GM08714 (cell line): ENCODE data around the gene CRABP1.

ENCODE experiments used
- H3K4me3 ChIP-seq: fragments of 200-500 bp; sonication (Bioruptor generic); 2 replicates; pipeline ENCODE4 v1.5.1; 2014; ENCODE audit warnings: mild to moderate bottlenecking, low read length, inconsistent platforms
- ZNF274 ChIP-seq: IDR thresholded peaks from 2 replicates; pipeline ENCODE4 v1.6.1; 2012; ENCODE audit warnings: mild to moderate bottlenecking, low read depth, low read length

The CRABP1 gene

DNA sequence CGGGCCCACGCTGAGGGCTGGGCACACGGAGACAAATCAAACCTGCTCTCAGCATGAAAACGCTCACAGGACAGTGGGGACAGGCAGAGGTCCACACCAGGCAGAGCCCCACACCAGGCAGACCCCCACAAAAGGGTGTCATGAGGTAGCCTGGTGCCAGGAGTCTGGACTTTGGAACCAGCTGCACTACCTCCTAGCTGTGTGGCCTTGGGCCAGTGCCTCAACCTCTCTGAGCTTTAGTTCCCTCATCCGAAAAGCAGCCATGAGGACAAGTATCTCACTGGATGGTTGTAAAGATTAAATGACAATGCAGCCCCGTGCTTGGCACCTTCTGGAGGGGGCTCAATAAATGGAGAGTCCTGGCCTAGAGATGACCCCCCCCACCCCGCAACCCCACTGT is 16.5 kb upstream of the CRABP1 start:
- H3K4me3 ChIP-seq = no peak overlapping the region
- TF ChIP-seq ZNF274 = no peak

DNA sequence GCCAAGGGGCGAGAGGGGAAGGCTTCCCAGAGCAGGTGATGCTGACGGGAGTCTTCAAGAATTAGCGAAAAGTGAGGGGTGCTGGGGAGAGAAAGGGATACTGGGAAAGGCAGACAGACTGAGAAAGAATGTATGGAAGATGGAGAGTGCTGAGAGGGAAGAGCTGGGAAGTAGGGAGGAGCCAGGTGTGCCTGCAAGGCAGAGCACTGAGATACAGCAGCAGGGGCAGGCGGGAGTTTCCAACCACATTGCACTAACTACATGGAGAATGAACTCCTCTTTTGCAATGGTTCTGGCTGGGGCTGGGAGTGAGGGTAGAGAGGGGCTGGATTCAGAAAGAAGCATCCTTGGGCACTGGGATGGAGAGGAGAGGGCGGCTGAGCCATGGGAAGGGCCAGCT is 16.0 kb upstream of the CRABP1 start:
- no peak overlapping the region for H3K4me3 ChIP-seq
- no peak for TF ChIP-seq ZNF274

DNA sequence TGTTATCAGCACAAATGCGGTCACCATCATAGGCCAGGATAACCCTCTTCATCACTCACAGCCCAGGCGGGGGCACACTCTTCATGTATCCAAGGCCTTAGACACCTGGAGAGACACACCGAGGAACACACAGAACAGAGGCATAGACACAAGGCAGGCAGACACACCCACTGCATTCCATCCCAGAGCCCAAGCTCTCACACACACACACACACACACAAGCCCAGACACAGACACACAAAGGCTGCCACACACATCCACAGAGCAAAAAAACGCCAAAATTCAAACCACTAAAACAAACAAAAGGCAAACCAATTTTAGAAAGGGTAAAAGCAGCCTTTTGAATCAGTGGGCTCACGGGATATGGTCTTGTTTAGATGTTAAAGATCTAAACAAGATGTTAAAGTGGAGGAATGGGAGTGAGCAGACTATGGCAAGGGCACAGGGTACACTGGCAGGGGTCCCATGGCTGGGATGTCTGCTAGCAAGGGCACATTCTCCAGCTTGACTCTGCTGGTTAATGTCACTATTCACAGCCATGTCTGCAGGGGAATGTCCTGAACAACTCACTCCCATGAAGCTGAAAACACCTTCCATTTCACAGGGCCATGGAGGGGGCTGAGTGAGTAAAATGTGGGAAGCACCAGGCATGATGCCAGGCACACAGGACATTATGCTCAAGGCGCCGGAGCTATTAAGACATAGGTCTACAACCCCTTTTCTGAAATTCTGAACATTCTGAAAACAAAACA is 14.9 kb upstream of the CRABP1 start:
- no peak for TF ChIP-seq ZNF274
- H3K4me3 ChIP-seq = no peak overlapping the region

DNA sequence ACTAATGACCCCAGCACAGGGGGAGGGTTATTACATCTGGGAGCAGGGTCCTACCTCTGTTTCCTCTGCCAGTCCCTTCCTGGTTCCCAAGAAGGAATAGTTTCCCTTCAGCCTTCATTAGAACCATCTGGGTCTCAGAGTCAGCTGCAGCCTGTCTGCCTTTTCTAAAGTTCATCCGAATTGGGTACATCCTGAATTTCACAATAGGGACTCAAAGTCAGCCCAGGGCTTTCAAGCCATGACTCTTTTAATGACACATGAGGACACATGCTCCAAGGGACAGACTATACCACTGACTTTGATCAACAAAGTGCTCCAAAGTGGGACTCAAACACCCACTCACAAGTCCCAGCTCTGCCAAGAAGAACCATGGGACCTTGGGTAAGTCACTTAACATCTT is 12.7 kb upstream of the CRABP1 start:
- no peak for TF ChIP-seq ZNF274

DNA sequence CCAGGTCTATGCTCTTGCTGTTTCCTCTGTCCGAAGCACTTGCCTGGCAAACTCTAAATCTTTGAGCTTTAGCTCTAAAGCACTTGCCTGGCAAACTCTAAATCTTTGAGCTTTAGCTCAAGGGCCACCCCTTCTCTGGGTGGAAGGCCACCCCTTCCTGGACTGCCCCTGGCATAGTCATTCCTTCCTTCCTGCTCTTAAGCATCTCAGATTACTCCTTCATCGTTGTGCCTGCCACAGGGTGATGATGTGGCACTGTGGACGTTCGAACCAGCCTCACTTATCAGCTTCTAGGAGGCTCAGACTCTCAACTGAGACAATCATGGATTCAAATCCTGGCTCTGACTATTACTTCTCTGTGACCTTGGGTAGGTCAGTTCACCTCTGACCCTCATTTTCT is 10.5 kb upstream of the CRABP1 start:
- TF ChIP-seq ZNF274 = no peak
- H3K4me3 ChIP-seq = no peak overlapping the region

More for the DNA sequence above, 12.7 kb upstream of the CRABP1 start:
- H3K4me3 ChIP-seq = no peak overlapping the region

DNA sequence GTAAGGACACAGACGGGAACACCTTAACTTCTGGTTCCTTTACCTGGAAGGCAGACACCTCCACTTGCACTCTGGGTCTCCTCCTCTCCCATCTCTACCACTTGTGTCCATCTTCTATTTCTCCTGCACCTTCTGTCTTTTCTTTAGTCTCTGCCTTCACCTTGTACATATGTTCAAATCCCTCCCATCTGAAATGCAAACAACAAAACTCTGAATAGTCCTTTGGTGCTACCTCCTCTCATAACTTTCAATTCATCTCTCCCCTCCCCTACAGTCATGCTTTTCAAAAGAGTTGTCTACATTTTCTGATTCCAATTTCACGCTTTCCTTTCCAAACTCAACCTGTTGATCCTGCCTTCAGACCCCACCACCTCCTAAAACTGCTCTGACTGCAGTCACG is 5.3 kb upstream of the CRABP1 start:
- no peak for TF ChIP-seq ZNF274
- no peak overlapping the region for H3K4me3 ChIP-seq

DNA sequence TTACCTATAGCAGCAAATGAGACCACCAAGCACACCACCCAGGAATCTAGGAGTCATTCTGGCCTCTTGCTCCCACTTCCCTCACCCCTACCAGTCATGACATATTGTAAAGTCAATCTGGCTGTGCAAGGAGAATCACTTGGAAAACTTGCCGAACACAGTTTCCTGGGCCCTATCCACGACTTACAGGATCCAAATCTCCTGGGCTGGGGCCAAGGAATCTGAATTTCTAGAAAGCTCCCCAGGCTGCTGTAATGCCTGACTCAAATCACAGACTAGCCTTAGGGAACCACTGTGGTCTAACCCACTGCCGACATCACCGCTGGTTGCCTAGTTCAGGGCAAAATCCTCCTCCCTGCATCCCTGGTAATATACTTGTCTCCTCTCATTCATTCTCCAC is 4.2 kb upstream of the CRABP1 start:
- no peak for TF ChIP-seq ZNF274

DNA sequence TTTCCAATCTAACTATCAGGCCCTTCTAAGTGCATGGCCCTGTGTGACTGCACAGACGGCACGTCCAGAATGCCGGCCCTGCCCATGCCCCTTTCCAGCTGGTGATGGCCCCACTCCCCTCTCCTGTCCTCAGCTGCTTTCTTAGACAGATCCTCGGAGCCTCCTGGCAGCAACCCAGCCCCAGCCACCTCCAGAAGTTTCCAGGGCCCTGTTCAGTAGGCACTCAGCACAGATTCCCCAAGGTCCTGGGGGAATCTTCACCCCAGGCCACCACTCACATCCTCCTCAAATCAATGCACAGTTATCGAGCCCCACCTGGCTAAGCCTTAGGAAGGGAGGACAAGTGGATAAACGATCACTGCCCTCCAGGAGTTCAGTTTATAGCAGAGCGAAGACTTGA is 1.4 kb upstream of the CRABP1 start:
- TF ChIP-seq ZNF274 = no peak
- H3K4me3 ChIP-seq = no peak overlapping the region

More for the DNA sequence above, 4.2 kb upstream of the CRABP1 start:
- H3K4me3 ChIP-seq = no peak overlapping the region

DNA sequence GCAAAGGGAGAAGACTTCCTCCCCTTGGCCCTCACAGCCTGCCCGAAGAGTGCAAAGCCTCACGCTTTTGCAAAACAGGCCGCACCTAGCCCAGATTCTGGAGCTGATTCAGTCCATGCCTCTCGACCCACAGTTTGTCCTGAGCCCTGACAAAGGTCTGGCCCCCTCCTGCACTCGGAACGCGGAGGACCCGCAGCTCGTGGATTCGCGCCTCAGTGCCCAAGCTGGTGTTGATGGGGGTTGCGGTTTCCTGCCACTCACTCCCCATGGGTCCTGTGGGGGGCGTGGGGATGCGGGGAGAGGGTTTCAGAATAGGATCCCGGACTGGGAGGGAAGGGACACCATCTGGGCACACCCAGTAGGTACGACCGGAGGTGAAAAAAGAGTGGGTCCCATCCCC is 594 bp upstream of the CRABP1 start:
- H3K4me3 ChIP-seq = no peak overlapping the region
- TF ChIP-seq ZNF274 = no peak

DNA sequence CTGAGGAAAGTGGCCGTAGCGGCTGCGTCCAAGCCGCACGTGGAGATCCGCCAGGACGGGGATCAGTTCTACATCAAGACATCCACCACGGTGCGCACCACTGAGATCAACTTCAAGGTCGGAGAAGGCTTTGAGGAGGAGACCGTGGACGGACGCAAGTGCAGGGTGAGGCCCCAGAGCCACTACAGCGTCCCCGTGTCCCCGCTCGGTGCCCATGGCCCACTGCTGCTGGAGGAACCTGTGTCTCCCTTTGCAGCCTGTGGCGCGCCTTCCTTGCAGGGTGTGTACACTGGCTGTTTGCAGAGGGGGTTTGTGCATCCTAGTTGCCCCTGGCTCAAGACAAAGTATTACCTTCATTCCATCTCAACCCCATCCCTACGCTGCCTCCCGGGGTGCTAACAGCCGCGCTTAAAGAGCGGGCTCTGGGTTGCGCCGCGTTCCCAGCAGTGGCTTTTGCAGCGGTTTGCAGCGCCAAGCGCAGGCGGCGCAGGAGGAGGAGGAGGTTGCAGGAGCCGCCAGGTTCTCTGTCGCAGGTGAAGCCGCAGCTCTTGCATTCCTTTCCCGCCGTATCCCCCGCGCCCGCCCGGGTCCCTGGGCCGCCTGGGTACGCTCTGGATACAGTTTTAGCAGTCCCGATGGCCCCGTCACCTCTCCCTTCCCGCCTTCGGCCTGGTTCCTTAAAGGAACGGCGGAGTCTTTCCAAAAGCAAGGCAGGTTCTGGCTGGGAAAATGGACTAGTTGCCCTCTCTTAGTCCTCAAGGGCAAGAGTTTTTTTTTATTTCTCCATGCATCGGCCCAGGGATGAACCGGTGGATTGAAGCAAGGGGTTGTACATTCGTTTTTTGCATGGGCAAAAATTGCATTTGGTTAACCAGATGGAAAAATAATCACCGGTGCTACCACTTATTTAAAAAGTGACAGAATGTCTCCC is 1.2 kb downstream of the CRABP1 start:
- TF ChIP-seq ZNF274 = no peak
- no peak overlapping the region for H3K4me3 ChIP-seq

DNA sequence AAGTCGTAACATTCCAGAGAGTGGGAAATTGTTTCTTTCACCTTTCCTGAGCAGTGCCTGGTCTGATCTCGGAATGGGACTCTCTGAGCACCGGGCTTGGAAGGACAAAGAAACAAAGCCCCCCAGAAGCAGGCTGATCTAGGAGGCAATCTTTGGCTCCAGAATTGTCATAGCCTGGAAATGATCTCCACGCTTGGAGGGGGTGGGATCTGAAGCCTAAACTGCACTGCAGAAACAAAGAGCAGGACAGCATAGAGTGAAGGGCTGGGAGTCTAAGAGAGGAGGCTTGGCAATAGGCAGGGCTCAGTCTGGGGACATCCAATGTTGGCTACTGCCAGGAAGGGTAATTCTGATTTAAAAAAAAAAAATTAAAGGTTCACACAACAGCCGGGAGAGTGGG is 1.9 kb downstream of the CRABP1 start:
- no peak overlapping the region for H3K4me3 ChIP-seq

DNA sequence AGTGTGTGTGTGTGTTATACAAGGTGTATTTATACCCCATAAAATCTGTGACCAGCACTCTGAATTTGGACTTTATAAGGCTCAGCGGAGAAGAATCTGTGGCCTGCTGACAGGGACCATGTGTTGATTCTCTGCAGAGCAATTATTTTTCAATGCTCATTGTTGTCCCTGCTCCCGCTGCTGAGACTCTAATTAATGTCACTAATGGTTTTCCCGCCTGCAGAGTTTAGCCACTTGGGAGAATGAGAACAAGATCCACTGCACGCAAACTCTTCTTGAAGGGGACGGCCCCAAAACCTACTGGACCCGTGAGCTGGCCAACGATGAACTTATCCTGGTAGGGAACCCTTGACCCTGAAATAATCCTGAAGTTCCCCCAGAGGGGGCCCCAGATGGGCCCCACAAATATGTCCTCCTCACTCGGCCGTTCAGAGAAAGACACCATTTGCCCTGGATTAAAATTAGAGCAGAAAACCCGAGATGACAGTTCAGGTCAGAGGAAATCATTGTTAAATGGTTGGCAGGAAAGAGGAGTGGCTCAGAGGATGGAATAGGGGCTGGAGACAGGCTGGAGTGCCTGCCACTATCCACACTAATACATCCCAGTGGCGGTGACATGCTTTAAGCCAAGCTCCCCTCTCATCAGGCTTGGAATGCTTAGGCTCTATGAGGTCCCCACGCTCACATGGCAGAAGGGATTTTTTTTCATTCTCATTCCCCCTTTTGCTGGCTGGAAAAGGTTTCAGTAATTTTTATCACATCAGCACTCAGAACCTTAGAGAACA is 3.3 kb downstream of the CRABP1 start:
- no peak overlapping the region for H3K4me3 ChIP-seq
- no peak for TF ChIP-seq ZNF274

More for the DNA sequence above, 1.9 kb downstream of the CRABP1 start:
- TF ChIP-seq ZNF274 = no peak

DNA sequence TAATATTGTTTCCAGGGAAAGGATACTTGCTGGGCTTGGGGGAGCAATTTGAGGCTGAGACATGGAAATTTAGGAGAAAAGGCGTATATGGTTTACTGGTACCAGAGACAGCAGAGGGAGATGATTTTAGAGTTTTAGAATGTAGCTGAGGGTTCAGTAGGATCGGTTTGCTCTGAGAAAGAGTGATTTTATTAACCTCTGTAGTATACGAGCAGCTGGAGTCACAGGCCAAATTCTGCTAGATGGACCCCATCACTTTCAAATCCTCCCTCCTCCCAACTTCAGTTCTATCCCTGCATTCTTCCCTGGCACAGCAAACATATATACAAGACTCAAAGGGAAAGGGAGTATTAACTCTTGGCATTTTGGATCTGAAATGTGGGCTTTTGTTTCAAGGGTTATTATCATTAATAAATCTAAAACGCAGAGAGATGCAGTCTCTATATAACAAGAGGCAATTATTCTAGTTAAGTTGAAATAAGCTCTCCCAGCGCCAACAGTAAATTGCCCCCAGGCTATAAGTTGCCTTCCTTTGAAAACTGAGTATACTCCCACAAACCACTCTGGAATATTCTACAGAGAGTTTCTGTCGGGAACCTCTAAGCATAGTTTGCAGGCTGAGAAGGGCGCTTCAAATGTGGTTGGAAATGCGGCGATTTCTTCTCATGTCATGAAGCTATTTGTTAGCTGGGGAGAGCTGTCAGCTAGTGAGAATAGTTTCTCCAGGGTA is 5.4 kb downstream of the CRABP1 start:
- no peak overlapping the region for H3K4me3 ChIP-seq
- no peak for TF ChIP-seq ZNF274
